DND-41 (cell line): ENCODE results near the gene TFDP2.

Source experiments
- EZH2 ChIP-seq: IDR thresholded peaks from 3 replicates; pipeline ENCODE4 v1.6.1; 2012; ENCODE audit warnings: borderline replicate concordance, low read depth, mild to moderate bottlenecking, moderate library complexity, low read length, inconsistent platforms; ENCODE audit not compliant: severe bottlenecking
- TF ChIP-seq, protein P1 (sequence below): IDR thresholded peaks from 2 replicates; pipeline ENCODE4 v1.5.1; 2012; ENCODE audit warnings: borderline replicate concordance, low read length, moderate library complexity, mild to moderate bottlenecking; ENCODE audit not compliant: poor library complexity, severe bottlenecking; ENCODE audit errors: extremely low read depth

DNA sequence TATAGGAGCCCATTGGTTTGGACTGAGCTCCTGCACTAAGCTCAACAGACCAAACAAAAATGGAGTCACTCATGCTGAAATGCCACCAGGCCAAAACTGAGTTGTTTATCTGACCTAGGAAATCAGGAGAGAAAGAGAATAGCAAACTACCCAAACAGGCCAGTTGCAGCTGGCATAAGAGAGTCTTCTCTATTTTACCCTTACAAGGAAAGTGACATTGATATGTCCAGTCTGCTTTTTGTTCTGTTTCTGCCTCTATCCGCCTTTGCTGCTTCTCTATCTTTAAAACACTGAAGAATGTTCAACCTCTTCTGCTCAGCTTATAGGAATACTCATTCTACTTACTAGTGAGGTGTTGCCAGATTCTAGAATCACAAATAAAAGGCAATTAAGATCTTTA, 177.8 kb downstream of the TFDP2 start:
- TF ChIP-seq, protein P1, sequence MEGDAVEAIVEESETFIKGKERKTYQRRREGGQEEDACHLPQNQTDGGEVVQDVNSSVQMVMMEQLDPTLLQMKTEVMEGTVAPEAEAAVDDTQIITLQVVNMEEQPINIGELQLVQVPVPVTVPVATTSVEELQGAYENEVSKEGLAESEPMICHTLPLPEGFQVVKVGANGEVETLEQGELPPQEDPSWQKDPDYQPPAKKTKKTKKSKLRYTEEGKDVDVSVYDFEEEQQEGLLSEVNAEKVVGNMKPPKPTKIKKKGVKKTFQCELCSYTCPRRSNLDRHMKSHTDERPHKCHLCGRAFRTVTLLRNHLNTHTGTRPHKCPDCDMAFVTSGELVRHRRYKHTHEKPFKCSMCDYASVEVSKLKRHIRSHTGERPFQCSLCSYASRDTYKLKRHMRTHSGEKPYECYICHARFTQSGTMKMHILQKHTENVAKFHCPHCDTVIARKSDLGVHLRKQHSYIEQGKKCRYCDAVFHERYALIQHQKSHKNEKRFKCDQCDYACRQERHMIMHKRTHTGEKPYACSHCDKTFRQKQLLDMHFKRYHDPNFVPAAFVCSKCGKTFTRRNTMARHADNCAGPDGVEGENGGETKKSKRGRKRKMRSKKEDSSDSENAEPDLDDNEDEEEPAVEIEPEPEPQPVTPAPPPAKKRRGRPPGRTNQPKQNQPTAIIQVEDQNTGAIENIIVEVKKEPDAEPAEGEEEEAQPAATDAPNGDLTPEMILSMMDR = no peak
- TF ChIP-seq EZH2 = no peak
